HEK293T (cell line): Measurements from ENCODE around the gene CD70.

Experiments
- ARNT ChIP-seq: fragments of 450-650 bp; IDR thresholded peaks from 2 replicates; pipeline ENCODE4 v1.6.1; 2017; ENCODE audit warnings: mild to moderate bottlenecking
- BHLHE40 ChIP-seq: fragments of 450-650 bp; IDR thresholded peaks from 2 replicates; pipeline ENCODE4 v1.6.1; 2016; ENCODE audit warnings: mild to moderate bottlenecking, moderate library complexity, borderline replicate concordance
- ELF4 ChIP-seq: fragments of 450-650 bp; IDR thresholded peaks from 2 replicates; pipeline ENCODE4 v1.6.1; 2017; ENCODE audit warnings: antibody characterized with exemption
- FOXK2 ChIP-seq: fragments of 450-650 bp; IDR thresholded peaks from 2 replicates; pipeline ENCODE4 v1.6.1; 2016; ENCODE audit warnings: mild to moderate bottlenecking
- FOXM1 ChIP-seq: fragments of 450-650 bp; IDR thresholded peaks from 2 replicates; pipeline ENCODE4 v1.6.1; 2017; ENCODE audit warnings: mild to moderate bottlenecking, borderline replicate concordance
- HDGF ChIP-seq: fragments of 450-650 bp; IDR thresholded peaks from 2 replicates; pipeline ENCODE4 v1.6.1; 2017; ENCODE audit warnings: antibody characterized with exemption, borderline replicate concordance
- L3MBTL2 ChIP-seq: fragments of 450-650 bp; conservative IDR thresholded peaks from 2 replicates; pipeline ENCODE4 v1.6.1; 2016; ENCODE audit warnings: mild to moderate bottlenecking
- LEF1 ChIP-seq: fragments of 450-650 bp; IDR thresholded peaks from 2 replicates; pipeline ENCODE4 v1.6.1; 2017; ENCODE audit warnings: mild to moderate bottlenecking, borderline replicate concordance
- PKNOX1 ChIP-seq: fragments of 450-650 bp; IDR thresholded peaks from 2 replicates; pipeline ENCODE4 v1.6.1; 2016
- SP1 ChIP-seq: fragments of 450-650 bp; IDR thresholded peaks from 2 replicates; pipeline ENCODE4 v1.6.1; 2017
- SUZ12 ChIP-seq: fragments of 450-650 bp; IDR thresholded peaks from 2 replicates; pipeline ENCODE4 v1.6.1; 2016; ENCODE audit warnings: mild to moderate bottlenecking
- TARDBP ChIP-seq: fragments of 450-650 bp; IDR thresholded peaks from 2 replicates; pipeline ENCODE4 v1.6.1; 2016
- ZNF384 ChIP-seq: fragments of 450-650 bp; IDR thresholded peaks from 2 replicates; pipeline ENCODE4 v1.6.1; 2016

- TF ChIP-seq ZNF384 (no peak), TARDBP (no peak), SP1 (no peak), FOXM1 (no peak), LEF1 (no peak), SUZ12 (no peak), HDGF (no peak), PKNOX1 (no peak), L3MBTL2 (no peak), ARNT (no peak), FOXK2 (no peak), ELF4 (no peak), BHLHE40 (no peak)
Measured at GRCh38 chr19:6551091-6551490, 39.9 kb downstream of the CD70 start.
